ENCODE data around the gene SMIM32. TPM values are rescaled to one million over a fixed set of nuclear protein-coding genes. Genes with fewer than 3 reads are reported as not detected.

The SMIM32 gene
- total RNA-seq, 2 experiments from 2014 or later: not detected

GRCh38 chr5:136155761-136156160, 37.2 kb downstream of the SMIM32 start:
- Mint-ChIP-seq H3K4me3 (no peak overlapping the region), H3K4me1 (ENCODE audit: low read depth) (no peaks in the 10 kb centered on the region), H3K27ac (no peak overlapping the region), H3K36me3 (ENCODE audit: low read depth) (peaks cover 24% of the 10 kb centered on the region), H3K9me3 (no peaks in the 10 kb centered on the region), H3K27me3 (no peaks in the 10 kb centered on the region)
- no peak overlapping the region for H3K4me3 ChIP-seq (ENCODE audit: low read length)
- ATAC-seq (ENCODE audit: poor library complexity) (no peak), DNase-seq (no peak)
- H3K36me3 ChIP-seq (ENCODE audit: insufficient read depth, low read length): peaks cover 6% of the 10 kb centered on the region
- no peaks in the 10 kb centered on the region for H3K4me1 ChIP-seq (ENCODE audit: insufficient read depth, low read length)
- H3K9me3 ChIP-seq (ENCODE audit: control insufficient read depth in 1 of 2, insufficient read depth in 1 of 2, low read length in 2 of 2): no peaks in the 10 kb centered on the region
- no peak overlapping the region for H3K27ac ChIP-seq (ENCODE audit: low read depth in 1 of 2, low read length in 2 of 2)
- intact Hi-C loops (cut with DNase I, micrococcal nuclease): no loop called here
- CTCF ChIA-PET: no interaction called here
- POLR2A ChIA-PET: no interaction called here
- no peaks in the 10 kb centered on the region for H3K27me3 ChIP-seq (ENCODE audit: control insufficient read depth in 1 of 2, insufficient read depth in 2 of 2, low read length in 2 of 2)
- no peak for TF ChIP-seq CTCF (IDR thresholded peaks at IDR 0.05)

GRCh38 chr5:136155078-136155477, 37.9 kb downstream of the SMIM32 start:
- no peak overlapping the region for H3K4me3 Mint-ChIP-seq
- H3K27ac Mint-ChIP-seq: no peak overlapping the region
- CTCF ChIA-PET: no interaction called here
- H3K4me1 Mint-ChIP-seq (ENCODE audit: low read depth): no peaks in the 10 kb centered on the region
- Histone ChIP-seq H3K27me3 (ENCODE audit: control insufficient read depth in 1 of 2, insufficient read depth in 2 of 2, low read length in 2 of 2) (no peaks in the 10 kb centered on the region), H3K4me1 (ENCODE audit: insufficient read depth, low read length) (no peaks in the 10 kb centered on the region), H3K9me3 (ENCODE audit: control insufficient read depth in 1 of 2, insufficient read depth in 1 of 2, low read length in 2 of 2) (no peaks in the 10 kb centered on the region), H3K36me3 (ENCODE audit: insufficient read depth, low read length) (peaks cover 6% of the 10 kb centered on the region), H3K4me3 (ENCODE audit: low read length) (no peak overlapping the region), H3K27ac (ENCODE audit: low read depth in 1 of 2, low read length in 2 of 2) (no peak overlapping the region)
- DNase-seq: no peak
- H3K9me3 Mint-ChIP-seq: no peaks in the 10 kb centered on the region
- intact Hi-C loops (cut with DNase I, micrococcal nuclease): no loop called here
- no peaks in the 10 kb centered on the region for H3K27me3 Mint-ChIP-seq
- H3K36me3 Mint-ChIP-seq (ENCODE audit: low read depth): peaks cover 17% of the 10 kb centered on the region
- POLR2A ChIA-PET: no interaction called here
- no peak for ATAC-seq (ENCODE audit: poor library complexity)
- no peak for TF ChIP-seq CTCF (IDR thresholded peaks at IDR 0.05)

- Mint-ChIP-seq H3K9me3 (no peaks in the 10 kb centered on the region), H3K36me3 (ENCODE audit: low read depth) (peaks cover 17% of the 10 kb centered on the region), H3K27me3 (no peaks in the 10 kb centered on the region), H3K4me1 (ENCODE audit: low read depth) (no peaks in the 10 kb centered on the region), H3K27ac (no peak overlapping the region), H3K4me3 (no peak overlapping the region)
- Histone ChIP-seq H3K27me3 (ENCODE audit: control insufficient read depth in 1 of 2, insufficient read depth in 2 of 2, low read length in 2 of 2) (no peaks in the 10 kb centered on the region), H3K36me3 (ENCODE audit: insufficient read depth, low read length) (peaks cover 6% of the 10 kb centered on the region), H3K27ac (ENCODE audit: low read depth in 1 of 2, low read length in 2 of 2) (no peak overlapping the region), H3K9me3 (ENCODE audit: control insufficient read depth in 1 of 2, insufficient read depth in 1 of 2, low read length in 2 of 2) (no peaks in the 10 kb centered on the region), H3K4me1 (ENCODE audit: insufficient read depth, low read length) (no peaks in the 10 kb centered on the region), H3K4me3 (ENCODE audit: low read length) (no peak overlapping the region)
- ChIA-PET POLR2A (no interaction called here), CTCF (no interaction called here)
- DNase-seq (no peak), ATAC-seq (ENCODE audit: poor library complexity) (no peak)
- intact Hi-C loops (cut with DNase I, micrococcal nuclease): no loop called here
- no peak for TF ChIP-seq CTCF (IDR thresholded peaks at IDR 0.05)
Measured at GRCh38 chr5:136153581-136154236, 39.3 kb downstream of the SMIM32 start.

Data from CD4-positive, alpha-beta T cell (primary cell).